Smooth muscle cell (in vitro differentiated cells): Measurements from ENCODE around the gene RAB9B. TPM values are rescaled to one million over a fixed set of nuclear protein-coding genes. Genes with fewer than 3 reads are reported as not detected.

Experiments used
- DNase-seq: peaks from one replicate; lab custom pipeline; 2025; ENCODE audit not compliant: unreplicated experiment; lab: John Stamatoyannopoulos, UW
- H2AFZ ChIP-seq: fragments of 200-600 bp; sonication (generic); 2 replicates; pipeline ENCODE4 v1.6.0; 2016; ENCODE audit warnings: antibody characterized with exemption, low read depth, mild to moderate bottlenecking
- H3F3A ChIP-seq: fragments of 200-600 bp; sonication (generic); 2 replicates; pipeline ENCODE4 v1.6.0; 2017; ENCODE audit warnings: antibody characterized with exemption, low read depth
- H3K27ac ChIP-seq: fragments of 200-600 bp; sonication (generic); 2 replicates; pipeline ENCODE4 v1.5.1; 2016; ENCODE audit warnings: low read depth, mild to moderate bottlenecking
- H3K27me3 ChIP-seq: fragments of 200-600 bp; sonication (generic); 2 replicates; pipeline ENCODE4 v1.6.1; 2016; ENCODE audit warnings: low read depth, mild to moderate bottlenecking
- H3K36me3 ChIP-seq: fragments of 200-600 bp; sonication (generic); 2 replicates; pipeline ENCODE4 v1.5.1; 2016; ENCODE audit warnings: low read depth
- H3K4me1 ChIP-seq: fragments of 200-600 bp; sonication (generic); 2 replicates; pipeline ENCODE4 v1.5.1; 2016; ENCODE audit warnings: low read depth
- H3K4me2 ChIP-seq: fragments of 200-600 bp; sonication (generic); 2 replicates; pipeline ENCODE4 v1.6.0; 2016; ENCODE audit warnings: mild to moderate bottlenecking
- H3K4me3 ChIP-seq: fragments of 200-600 bp; sonication (generic); 2 replicates; pipeline ENCODE4 v1.5.1; 2016; ENCODE audit warnings: mild to moderate bottlenecking
- H3K79me2 ChIP-seq: fragments of 200-600 bp; sonication (generic); 2 replicates; pipeline ENCODE4 v1.6.0; 2016; ENCODE audit warnings: low read depth, mild to moderate bottlenecking
- H3K9ac ChIP-seq: fragments of 200-600 bp; sonication (generic); 2 replicates; pipeline ENCODE4 v1.6.0; 2016; ENCODE audit warnings: low read depth
- H3K9me3 ChIP-seq: fragments of 200-600 bp; sonication (generic); replicated peaks from 2 replicates; pipeline ENCODE4 v1.5.1; 2016; ENCODE audit warnings: low read depth
- H4K20me1 ChIP-seq: fragments of 200-600 bp; sonication (generic); 2 replicates; pipeline ENCODE4 v1.6.0; 2016; ENCODE audit warnings: low read depth
- WGBS: methylation state at CpG from one replicate; pipeline ENCODE4 v1.1.7; 2016; ENCODE audit warnings: low lambda C conversion rate; 5-methylcytosine and 5-hydroxymethylcytosine counted together
- polyA plus RNA-seq: library from polyadenylated mRNA; unstranded; fragments of >200 nt; fragmentation: Nextera tagmentation; extraction: Ambion mirVana; gene quantifications from 2 replicates; pipeline ENCODE4 v1.2.1, GENCODE V29; 2016
- total RNA-seq: library from RNA; depleted of rRNA; stranded (reverse); fragments of >200 nt; gene quantifications from 2 replicates; pipeline ENCODE4 v1.2.3, GENCODE V29; 2014
- TF ChIP-seq, protein P1 (sequence below): fragments of 200-600 bp; sonication (generic); IDR thresholded peaks from 2 replicates; pipeline ENCODE4 v1.5.1; 2017; ENCODE audit warnings: borderline replicate concordance, mild to moderate bottlenecking, antibody characterized with exemption; ENCODE audit not compliant: insufficient read depth, poor library complexity, severe bottlenecking

The RAB9B gene
- total and polyA plus RNA-seq, 2 experiments from 2014 or later, result 0.18 TPM; not detected in 1

DNA sequence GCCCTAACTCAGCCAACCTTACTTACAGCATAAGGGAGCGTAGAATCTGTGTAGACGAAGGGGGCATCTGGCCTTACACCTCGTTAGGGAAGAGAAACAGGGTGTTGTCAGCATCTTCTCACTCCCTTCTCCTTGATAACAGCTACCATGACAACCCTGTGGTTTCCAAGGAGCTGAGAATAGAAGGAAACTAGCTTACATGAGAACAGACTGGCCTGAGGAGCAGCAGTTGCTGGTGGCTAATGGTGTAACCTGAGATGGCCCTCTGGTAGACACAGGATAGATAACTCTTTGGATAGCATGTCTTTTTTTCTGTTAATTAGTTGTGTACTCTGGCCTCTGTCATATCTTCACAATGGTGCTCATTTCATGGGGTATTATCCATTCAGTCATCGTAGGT, 40.8 kb downstream of the RAB9B start:
- Histone ChIP-seq H3K36me3 (no peaks in the 10 kb centered on the region), H2AFZ (no peak overlapping the region), H3K4me2 (no peak overlapping the region), H3K9me3 (no peaks in the 10 kb centered on the region), H3K9ac (no peak overlapping the region), H3F3A (no peaks in the 10 kb centered on the region), H3K4me3 (no peak overlapping the region), H3K79me2 (no peaks in the 10 kb centered on the region), H3K27ac (no peak overlapping the region), H4K20me1 (no peaks in the 10 kb centered on the region), H3K4me1 (peaks cover 25% of the 10 kb centered on the region), H3K27me3 (no peaks in the 10 kb centered on the region)
- TF ChIP-seq, protein P1, sequence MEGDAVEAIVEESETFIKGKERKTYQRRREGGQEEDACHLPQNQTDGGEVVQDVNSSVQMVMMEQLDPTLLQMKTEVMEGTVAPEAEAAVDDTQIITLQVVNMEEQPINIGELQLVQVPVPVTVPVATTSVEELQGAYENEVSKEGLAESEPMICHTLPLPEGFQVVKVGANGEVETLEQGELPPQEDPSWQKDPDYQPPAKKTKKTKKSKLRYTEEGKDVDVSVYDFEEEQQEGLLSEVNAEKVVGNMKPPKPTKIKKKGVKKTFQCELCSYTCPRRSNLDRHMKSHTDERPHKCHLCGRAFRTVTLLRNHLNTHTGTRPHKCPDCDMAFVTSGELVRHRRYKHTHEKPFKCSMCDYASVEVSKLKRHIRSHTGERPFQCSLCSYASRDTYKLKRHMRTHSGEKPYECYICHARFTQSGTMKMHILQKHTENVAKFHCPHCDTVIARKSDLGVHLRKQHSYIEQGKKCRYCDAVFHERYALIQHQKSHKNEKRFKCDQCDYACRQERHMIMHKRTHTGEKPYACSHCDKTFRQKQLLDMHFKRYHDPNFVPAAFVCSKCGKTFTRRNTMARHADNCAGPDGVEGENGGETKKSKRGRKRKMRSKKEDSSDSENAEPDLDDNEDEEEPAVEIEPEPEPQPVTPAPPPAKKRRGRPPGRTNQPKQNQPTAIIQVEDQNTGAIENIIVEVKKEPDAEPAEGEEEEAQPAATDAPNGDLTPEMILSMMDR, result no peak
- 72% methylated on average over 4 of the region's 4 CpGs for WGBS
- DNase-seq, result no peak

DNA sequence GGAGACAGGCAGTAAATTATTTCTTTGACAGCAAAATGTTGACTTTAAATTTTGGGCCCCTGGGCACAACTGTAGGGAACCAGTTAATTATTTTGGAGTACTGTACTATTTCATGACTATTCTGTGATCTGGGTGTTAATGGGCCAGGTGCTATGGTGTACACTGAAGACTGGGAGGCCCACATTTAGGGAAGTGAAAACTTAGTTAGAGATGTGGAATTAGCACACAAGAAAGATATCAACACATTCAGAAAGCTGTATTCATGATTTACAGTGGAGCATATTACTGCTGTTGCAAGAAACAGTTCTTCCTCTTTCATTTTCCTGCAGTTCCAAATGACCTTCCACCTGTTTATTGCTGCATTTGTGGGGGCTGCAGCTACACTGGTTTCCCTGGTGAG, 43.1 kb downstream of the RAB9B start:
- Histone ChIP-seq H3K9me3 (no peaks in the 10 kb centered on the region), H3K4me2 (no peak overlapping the region), H3F3A (no peaks in the 10 kb centered on the region), H4K20me1 (no peaks in the 10 kb centered on the region), H3K4me1 (peaks cover 25% of the 10 kb centered on the region), H3K36me3 (no peaks in the 10 kb centered on the region), H3K9ac (no peak overlapping the region), H2AFZ (no peak overlapping the region), H3K79me2 (no peaks in the 10 kb centered on the region), H3K27ac (no peak overlapping the region), H3K27me3 (no peaks in the 10 kb centered on the region), H3K4me3 (no peak overlapping the region)
- TF ChIP-seq, protein P1, result no peak
- no peak for DNase-seq

DNA sequence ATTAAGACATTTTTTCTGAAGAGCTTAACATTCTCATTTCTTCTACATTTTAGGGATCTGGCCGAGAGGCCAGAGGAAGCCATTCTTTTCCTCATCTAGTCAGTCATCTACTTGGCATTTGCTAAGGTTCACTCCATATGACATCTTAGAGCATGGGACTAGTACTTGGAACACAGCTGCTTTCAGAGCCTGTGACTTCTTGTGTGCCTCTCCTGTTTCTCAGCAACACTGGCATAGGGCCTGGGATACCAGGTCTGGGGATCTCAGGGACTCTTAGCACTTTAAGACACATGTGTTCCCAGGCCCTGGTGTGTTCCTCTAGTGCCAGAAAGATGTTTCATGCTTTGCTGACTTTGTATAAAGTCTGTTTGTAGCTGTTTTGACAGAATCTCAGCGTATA, 48.1 kb downstream of the RAB9B start:
- WGBS, result 70% methylated on average over 2 of the region's 2 CpGs
- Histone ChIP-seq H3K4me1 (peaks cover 27% of the 10 kb centered on the region), H3F3A (no peaks in the 10 kb centered on the region), H2AFZ (no peak overlapping the region), H3K27ac (no peak overlapping the region), H3K27me3 (no peaks in the 10 kb centered on the region), H3K36me3 (no peaks in the 10 kb centered on the region), H3K79me2 (no peaks in the 10 kb centered on the region), H3K9ac (no peak overlapping the region), H3K4me3 (no peak overlapping the region), H4K20me1 (no peaks in the 10 kb centered on the region), H3K9me3 (no peaks in the 10 kb centered on the region), H3K4me2 (no peak overlapping the region)
- DNase-seq, result no peak
- TF ChIP-seq, protein P1, result no peak

DNA sequence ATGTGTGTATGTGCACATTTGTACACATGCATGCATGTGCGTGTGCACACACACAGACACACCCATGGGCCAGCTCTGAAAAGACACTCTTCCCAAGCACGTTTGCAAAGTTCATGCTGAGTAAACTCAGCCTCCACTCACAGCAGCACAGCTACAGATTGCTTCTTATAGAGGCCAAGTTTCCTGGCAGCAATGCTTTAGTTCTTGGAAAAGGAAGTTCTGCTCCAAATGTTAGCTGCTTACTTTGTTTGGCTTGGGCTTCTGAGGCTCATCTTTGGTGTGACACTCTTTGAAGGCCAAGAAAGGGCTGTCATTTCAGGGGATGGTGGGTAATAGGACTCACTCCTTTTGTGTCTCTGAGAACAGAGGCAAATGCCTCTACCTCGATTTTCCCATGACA, 48.9 kb downstream of the RAB9B start:
- 83% methylated on average over 3 of the region's 3 CpGs for WGBS
- H2AFZ ChIP-seq, result no peak overlapping the region
- H3K79me2 ChIP-seq, result no peaks in the 10 kb centered on the region
- TF ChIP-seq, protein P1, result no peak
- no peaks in the 10 kb centered on the region for H4K20me1 ChIP-seq
- no peak overlapping the region for H3K27ac ChIP-seq
- no peaks in the 10 kb centered on the region for H3F3A ChIP-seq
- no peak overlapping the region for H3K4me3 ChIP-seq
- no peaks in the 10 kb centered on the region for H3K27me3 ChIP-seq
- H3K4me2 ChIP-seq, result no peak overlapping the region
- no peak for DNase-seq
- H3K9ac ChIP-seq, result no peak overlapping the region
- H3K36me3 ChIP-seq, result no peaks in the 10 kb centered on the region
- H3K4me1 ChIP-seq, result peaks cover 27% of the 10 kb centered on the region
- no peaks in the 10 kb centered on the region for H3K9me3 ChIP-seq
